A549 (cell line): ENCODE results near the gene CSNK2A1. TPM values are rescaled to one million over a fixed set of nuclear protein-coding genes. Genes with fewer than 3 reads are reported as not detected.

Experiments
- ATAC-seq, 2 experiments: fragments of 200-7000 bp in 1 of 2; fragments of >200 bp in 1 of 2; cut with Nextera tagmentation in 1 of 2; cut with Tn5 transposase in 1 of 2; 3 replicates each; pipeline versions ENCODE4 v1.8.0 to v1.9.1; 2018 to 2020; ENCODE audit warnings: mild to moderate bottlenecking in 1 of 2, moderate library complexity in 1 of 2
- CTCF ChIA-PET: fragments of 300-600 bp; sonication (Branson Sonifier 250); formaldehyde crosslinking; extraction: SDS; loops from one replicate; lab custom pipeline; 2021; ENCODE audit warnings: antibody characterized with exemption, inconsistent platforms; lab: Yijun Ruan, JAX
- POLR2A ChIA-PET: fragments of 350-600 bp; formaldehyde crosslinking; extraction: SDS; loops from one replicate; lab custom pipeline; 2021; ENCODE audit warnings: antibody characterized with exemption, inconsistent platforms; lab: Yijun Ruan, JAX
- DNase-seq, 2 experiments: peaks; one replicate each; pipeline versions ENCODE4 v3.0.0 to v3.0.0-alpha.2; 2011 to 2016; ENCODE audit warnings: low read depth in 1 of 2, low spot score in 1 of 2
- FAIRE-seq: peaks from 2 replicates; lab custom pipeline; 2011; peaks lifted over from hg19 to GRCh38; lab: Jason Lieb, UNC
- H3K27ac ChIP-seq, 2 experiments: fragments of >200 bp; sonication (Bioruptor Twin); formaldehyde crosslinking; 3 replicates each; pipeline ENCODE4 v1.5.1; 2016 to 2017
- H3K4me1 ChIP-seq: fragments of >200 bp; sonication (Bioruptor Twin); formaldehyde crosslinking; 3 replicates; pipeline ENCODE4 v1.6.1; 2016
- H3K4me2 ChIP-seq: fragments of >200 bp; sonication (Bioruptor Twin); formaldehyde crosslinking; 3 replicates; pipeline ENCODE4 v1.6.1; 2016
- H3K4me3 ChIP-seq: fragments of >200 bp; sonication (Bioruptor Twin); formaldehyde crosslinking; 3 replicates; pipeline ENCODE4 v1.5.1; 2016
- H3K9me3 ChIP-seq: fragments of >200 bp; sonication (Bioruptor Twin); formaldehyde crosslinking; 3 replicates; pipeline ENCODE4 v1.6.1; 2016
- BHLHE40 ChIP-seq: IDR thresholded peaks from 2 replicates; pipeline ENCODE4 v1.6.1; 2012; ENCODE audit warnings: low read depth, low read length, inconsistent platforms
- CBX8 ChIP-seq: fragments of 200-600 bp; sonication (generic); IDR thresholded peaks from 2 replicates; pipeline ENCODE4 v1.6.1; 2016
- CHD4 ChIP-seq: fragments of 200-600 bp; sonication (generic); IDR thresholded peaks from 2 replicates; pipeline ENCODE4 v1.6.1; 2016; ENCODE audit warnings: antibody characterized with exemption, mild to moderate bottlenecking, borderline replicate concordance
- EP300 ChIP-seq, 2 experiments: fragments of >200 bp; sonication (Bioruptor Twin); formaldehyde crosslinking; IDR thresholded peaks; 2 replicates in 1 of 2; 3 replicates in 1 of 2; pipeline ENCODE4 v1.6.1; 2016 to 2017
- ESRRA ChIP-seq: fragments of 150-350 bp; IDR thresholded peaks from 2 replicates; pipeline ENCODE4 v1.6.1; 2014; ENCODE audit warnings: mild to moderate bottlenecking, low read length, borderline replicate concordance
- FOSB ChIP-seq: fragments of 250-450 bp; sonication (Bioruptor Pico); IDR thresholded peaks from 2 replicates; pipeline ENCODE4 v1.5.0; 2020; ENCODE audit warnings: mild to moderate bottlenecking, moderate library complexity
- GATA3 ChIP-seq: IDR thresholded peaks from 2 replicates; pipeline ENCODE4 v1.6.1; 2012; ENCODE audit warnings: borderline replicate concordance
- HOXA7 ChIP-seq: fragments of 250-450 bp; sonication (Bioruptor Pico); IDR thresholded peaks from 2 replicates; pipeline ENCODE4 v1.5.0; 2020; ENCODE audit warnings: mild to moderate bottlenecking, moderate library complexity
- HOXB13 ChIP-seq: fragments of 250-450 bp; sonication (Bioruptor Pico); IDR thresholded peaks from 2 replicates; pipeline ENCODE4 v1.5.0; 2020; ENCODE audit warnings: low read depth, mild to moderate bottlenecking, moderate library complexity
- HOXB5 ChIP-seq: fragments of 250-450 bp; sonication (Bioruptor Pico); IDR thresholded peaks from 2 replicates; pipeline ENCODE4 v1.5.0; 2020; ENCODE audit warnings: mild to moderate bottlenecking, moderate library complexity
- JUN ChIP-seq, 2 experiments: fragments of >200 bp; sonication (Bioruptor Twin); formaldehyde crosslinking; IDR thresholded peaks; 2 replicates in 1 of 2; 3 replicates in 1 of 2; pipeline ENCODE4 v1.6.1; 2016 to 2017
- NPAS2 ChIP-seq: fragments of 250-450 bp; sonication (Bioruptor Pico); IDR thresholded peaks from 2 replicates; pipeline ENCODE4 v1.8.0; 2022; ENCODE audit warnings: mild to moderate bottlenecking, moderate library complexity, borderline replicate concordance
- NR3C1 ChIP-seq: fragments of >200 bp; sonication (Bioruptor Twin); formaldehyde crosslinking; IDR thresholded peaks from 3 replicates; pipeline ENCODE4 v1.6.1; 2017
- POLR2A ChIP-seq: IDR thresholded peaks from 2 replicates; pipeline ENCODE4 v1.6.1; 2012; ENCODE audit warnings: mild to moderate bottlenecking, low read length
- RARB ChIP-seq: fragments of 250-450 bp; sonication (Bioruptor Pico); IDR thresholded peaks from 2 replicates; pipeline ENCODE4 v1.8.0; 2021; ENCODE audit warnings: mild to moderate bottlenecking, moderate library complexity
- SMC3 ChIP-seq: fragments of >200 bp; sonication (Bioruptor Twin); formaldehyde crosslinking; IDR thresholded peaks from 3 replicates; pipeline ENCODE4 v1.6.1; 2018; ENCODE audit warnings: inconsistent platforms
- TP53 ChIP-seq: fragments of 250-450 bp; sonication (Bioruptor Pico); IDR thresholded peaks from 2 replicates; pipeline ENCODE4 v1.5.0; 2021; ENCODE audit warnings: mild to moderate bottlenecking, moderate library complexity
- ZFP36 ChIP-seq: fragments of 450-650 bp; IDR thresholded peaks from 2 replicates; pipeline ENCODE4 v1.6.1; 2014; ENCODE audit warnings: borderline replicate concordance; ENCODE audit not compliant: partially characterized antibody
- WGBS: methylation state at CpG from one replicate; pipeline ENCODE4 v1.1.6; 2017; ENCODE audit errors: missing lambda C conversion rate; 5-methylcytosine and 5-hydroxymethylcytosine counted together
- polyA plus RNA-seq, 4 experiments: library from polyadenylated mRNA; depleted of rRNA in 3 of 4; stranded (reverse); fragments of >200 nt; fragmentation: RNase III in 1 of 4; extraction: RNeasy Plus Mini Kit Qiagen cat#74134 plus additional on column Dnase treatment in 1 of 4; gene quantifications; 2 replicates in 3 of 4; 3 replicates in 1 of 4; pipeline ENCODE4 v1.2.3, GENCODE V29; 2011 to 2017
- TF ChIP-seq, protein P1 (sequence below): fragments of 450-650 bp; IDR thresholded peaks from 2 replicates; pipeline ENCODE4 v1.6.1; 2014; ENCODE audit warnings: antibody characterized with exemption
- TF ChIP-seq, protein P2 (sequence below): fragments of 150-350 bp; IDR thresholded peaks from 2 replicates; pipeline ENCODE4 v1.6.1; 2014; ENCODE audit warnings: low read depth, mild to moderate bottlenecking, low read length
- TF ChIP-seq, protein P3 (sequence below): IDR thresholded peaks from 2 replicates; pipeline ENCODE4 v1.6.1; 2012; ENCODE audit warnings: low read depth, borderline replicate concordance
- TF ChIP-seq, protein P4 (sequence below): fragments of 250-450 bp; sonication (Bioruptor Pico); IDR thresholded peaks from 2 replicates; pipeline ENCODE4 v1.5.0; 2021; ENCODE audit warnings: mild to moderate bottlenecking, moderate library complexity, borderline replicate concordance
- TF ChIP-seq, protein P5 (sequence below): IDR thresholded peaks from 2 replicates; pipeline ENCODE4 v1.6.1; 2012
- TF ChIP-seq, protein P6 (sequence below): fragments of 200-600 bp; sonication (generic); IDR thresholded peaks from 2 replicates; pipeline ENCODE4 v1.6.1; 2016; ENCODE audit warnings: antibody characterized with exemption, mild to moderate bottlenecking, moderate library complexity
- TF ChIP-seq, protein P7 (sequence below): fragments of >200 bp; sonication (Bioruptor Twin); formaldehyde crosslinking; IDR thresholded peaks from 2 replicates; pipeline ENCODE4 v1.6.1; 2016

The CSNK2A1 gene
- polyA plus RNA-seq, 2 of the 4 experiments (the other 2 are of a cell fraction): 157 to 306 TPM

DNA sequence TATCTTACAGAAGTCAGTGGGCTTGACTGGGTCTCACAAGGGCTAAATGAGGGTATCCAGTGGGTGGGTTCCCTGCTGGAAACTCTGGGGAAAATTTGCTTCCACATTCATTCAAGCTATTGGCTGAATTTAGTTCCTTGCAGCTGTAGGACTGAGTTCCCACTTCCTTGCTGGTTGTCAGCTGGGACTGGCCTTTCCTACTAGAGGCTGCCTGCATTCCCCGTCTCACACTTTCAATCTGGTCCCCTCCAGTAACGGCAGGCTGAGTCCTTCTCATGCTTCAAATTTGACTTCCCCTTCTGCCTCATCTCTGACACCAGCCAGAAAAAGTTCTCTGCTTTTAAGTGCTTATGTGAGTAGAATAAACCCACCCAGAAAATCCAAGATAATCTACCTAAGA, 4.4 kb downstream of the CSNK2A1 start:
- H3K4me1 ChIP-seq: peaks cover 37% of the 10 kb centered on the region
- peaks cover 33% of the 10 kb centered on the region for H3K9me3 ChIP-seq
- ATAC-seq (no peak), DNase-seq (no peak), FAIRE-seq (no peak)
- ChIA-PET CTCF (interaction anchor here (1.2 to 1.8 kb wide), 4 partner anchors 12 to 200 kb away, joined by 3 to 6 read pairs (median 4); no protein-coding TSS in a partner anchor), POLR2A (no interaction called here)
- no peak overlapping the region for H3K4me3 ChIP-seq
- H3K27ac ChIP-seq: no peak overlapping the region
- H3K4me2 ChIP-seq: no peak overlapping the region
- TF ChIP-seq CHD4: no peak
- TF ChIP-seq, protein P1, sequence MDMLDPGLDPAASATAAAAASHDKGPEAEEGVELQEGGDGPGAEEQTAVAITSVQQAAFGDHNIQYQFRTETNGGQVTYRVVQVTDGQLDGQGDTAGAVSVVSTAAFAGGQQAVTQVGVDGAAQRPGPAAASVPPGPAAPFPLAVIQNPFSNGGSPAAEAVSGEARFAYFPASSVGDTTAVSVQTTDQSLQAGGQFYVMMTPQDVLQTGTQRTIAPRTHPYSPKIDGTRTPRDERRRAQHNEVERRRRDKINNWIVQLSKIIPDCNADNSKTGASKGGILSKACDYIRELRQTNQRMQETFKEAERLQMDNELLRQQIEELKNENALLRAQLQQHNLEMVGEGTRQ: no peak
- TF ChIP-seq NR3C1: no peak
- TF ChIP-seq SMC3: no peak
- TF ChIP-seq EP300 (IDR thresholded peaks at IDR 0.05): no peak
- TF ChIP-seq GATA3: no peak
- TF ChIP-seq, protein P2, sequence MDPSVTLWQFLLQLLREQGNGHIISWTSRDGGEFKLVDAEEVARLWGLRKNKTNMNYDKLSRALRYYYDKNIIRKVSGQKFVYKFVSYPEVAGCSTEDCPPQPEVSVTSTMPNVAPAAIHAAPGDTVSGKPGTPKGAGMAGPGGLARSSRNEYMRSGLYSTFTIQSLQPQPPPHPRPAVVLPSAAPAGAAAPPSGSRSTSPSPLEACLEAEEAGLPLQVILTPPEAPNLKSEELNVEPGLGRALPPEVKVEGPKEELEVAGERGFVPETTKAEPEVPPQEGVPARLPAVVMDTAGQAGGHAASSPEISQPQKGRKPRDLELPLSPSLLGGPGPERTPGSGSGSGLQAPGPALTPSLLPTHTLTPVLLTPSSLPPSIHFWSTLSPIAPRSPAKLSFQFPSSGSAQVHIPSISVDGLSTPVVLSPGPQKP: no peak
- TF ChIP-seq, protein P3, sequence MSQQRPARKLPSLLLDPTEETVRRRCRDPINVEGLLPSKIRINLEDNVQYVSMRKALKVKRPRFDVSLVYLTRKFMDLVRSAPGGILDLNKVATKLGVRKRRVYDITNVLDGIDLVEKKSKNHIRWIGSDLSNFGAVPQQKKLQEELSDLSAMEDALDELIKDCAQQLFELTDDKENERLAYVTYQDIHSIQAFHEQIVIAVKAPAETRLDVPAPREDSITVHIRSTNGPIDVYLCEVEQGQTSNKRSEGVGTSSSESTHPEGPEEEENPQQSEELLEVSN: no peak
- TF ChIP-seq POLR2A: no peak
- TF ChIP-seq HOXB13 (CRISPR knock-in tag): no peak
- no peak for TF ChIP-seq BHLHE40
- TF ChIP-seq, protein P4, sequence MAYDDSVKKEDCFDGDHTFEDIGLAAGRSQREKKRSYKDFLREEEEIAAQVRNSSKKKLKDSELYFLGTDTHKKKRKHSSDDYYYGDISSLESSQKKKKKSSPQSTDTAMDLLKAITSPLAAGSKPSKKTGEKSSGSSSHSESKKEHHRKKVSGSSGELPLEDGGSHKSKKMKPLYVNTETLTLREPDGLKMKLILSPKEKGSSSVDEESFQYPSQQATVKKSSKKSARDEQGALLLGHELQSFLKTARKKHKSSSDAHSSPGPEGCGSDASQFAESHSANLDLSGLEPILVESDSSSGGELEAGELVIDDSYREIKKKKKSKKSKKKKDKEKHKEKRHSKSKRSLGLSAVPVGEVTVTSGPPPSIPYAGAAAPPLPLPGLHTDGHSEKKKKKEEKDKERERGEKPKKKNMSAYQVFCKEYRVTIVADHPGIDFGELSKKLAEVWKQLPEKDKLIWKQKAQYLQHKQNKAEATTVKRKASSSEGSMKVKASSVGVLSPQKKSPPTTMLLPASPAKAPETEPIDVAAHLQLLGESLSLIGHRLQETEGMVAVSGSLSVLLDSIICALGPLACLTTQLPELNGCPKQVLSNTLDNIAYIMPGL (CRISPR knock-in tag): no peak
- TF ChIP-seq FOSB: no peak
- WGBS: 92% methylated on average over 2 of the region's 2 CpGs

DNA sequence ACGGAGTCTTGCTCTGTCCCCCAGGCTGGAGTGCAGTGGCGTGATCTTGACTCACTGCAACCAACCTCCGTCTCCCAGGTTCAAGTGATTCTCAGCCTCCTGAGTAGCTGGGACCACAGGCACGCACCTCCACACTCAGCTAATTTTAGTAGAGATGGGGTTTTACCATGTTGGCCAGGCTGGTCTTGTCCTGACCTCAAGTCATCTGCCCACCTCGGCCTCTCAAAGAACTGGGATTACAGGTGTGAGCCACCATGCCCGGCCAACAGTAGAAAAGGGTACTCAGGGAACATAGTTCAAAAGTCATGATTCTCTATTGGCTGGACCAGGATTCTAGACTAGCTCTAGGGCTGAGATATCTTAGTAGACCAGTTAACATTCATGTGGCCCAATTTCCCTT, 5.6 kb downstream of the CSNK2A1 start:
- CTCF ChIA-PET: interaction anchor here (0.6 to 1.8 kb wide), 5 partner anchors 11 to 191 kb away, joined by 3 to 5 read pairs (median 3); no protein-coding TSS in a partner anchor

More for the DNA sequence above, 5.6 kb downstream of the CSNK2A1 start:
- H3K9me3 ChIP-seq: peaks cover 32% of the 10 kb centered on the region
- no peak overlapping the region for H3K4me3 ChIP-seq
- ATAC-seq (no peak), DNase-seq (no peak), FAIRE-seq (no peak)
- peaks cover 45% of the 10 kb centered on the region for H3K4me1 ChIP-seq
- no peak overlapping the region for H3K27ac ChIP-seq
- TF ChIP-seq CBX8: no peak
- TF ChIP-seq NPAS2 (CRISPR knock-in tag): no peak
- no peak for TF ChIP-seq TP53 (CRISPR knock-in tag)
- no peak for TF ChIP-seq HOXB5 (CRISPR knock-in tag)
- TF ChIP-seq ESRRA: no peak
- TF ChIP-seq, protein P5, sequence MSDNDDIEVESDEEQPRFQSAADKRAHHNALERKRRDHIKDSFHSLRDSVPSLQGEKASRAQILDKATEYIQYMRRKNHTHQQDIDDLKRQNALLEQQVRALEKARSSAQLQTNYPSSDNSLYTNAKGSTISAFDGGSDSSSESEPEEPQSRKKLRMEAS: no peak
- TF ChIP-seq, protein P6, sequence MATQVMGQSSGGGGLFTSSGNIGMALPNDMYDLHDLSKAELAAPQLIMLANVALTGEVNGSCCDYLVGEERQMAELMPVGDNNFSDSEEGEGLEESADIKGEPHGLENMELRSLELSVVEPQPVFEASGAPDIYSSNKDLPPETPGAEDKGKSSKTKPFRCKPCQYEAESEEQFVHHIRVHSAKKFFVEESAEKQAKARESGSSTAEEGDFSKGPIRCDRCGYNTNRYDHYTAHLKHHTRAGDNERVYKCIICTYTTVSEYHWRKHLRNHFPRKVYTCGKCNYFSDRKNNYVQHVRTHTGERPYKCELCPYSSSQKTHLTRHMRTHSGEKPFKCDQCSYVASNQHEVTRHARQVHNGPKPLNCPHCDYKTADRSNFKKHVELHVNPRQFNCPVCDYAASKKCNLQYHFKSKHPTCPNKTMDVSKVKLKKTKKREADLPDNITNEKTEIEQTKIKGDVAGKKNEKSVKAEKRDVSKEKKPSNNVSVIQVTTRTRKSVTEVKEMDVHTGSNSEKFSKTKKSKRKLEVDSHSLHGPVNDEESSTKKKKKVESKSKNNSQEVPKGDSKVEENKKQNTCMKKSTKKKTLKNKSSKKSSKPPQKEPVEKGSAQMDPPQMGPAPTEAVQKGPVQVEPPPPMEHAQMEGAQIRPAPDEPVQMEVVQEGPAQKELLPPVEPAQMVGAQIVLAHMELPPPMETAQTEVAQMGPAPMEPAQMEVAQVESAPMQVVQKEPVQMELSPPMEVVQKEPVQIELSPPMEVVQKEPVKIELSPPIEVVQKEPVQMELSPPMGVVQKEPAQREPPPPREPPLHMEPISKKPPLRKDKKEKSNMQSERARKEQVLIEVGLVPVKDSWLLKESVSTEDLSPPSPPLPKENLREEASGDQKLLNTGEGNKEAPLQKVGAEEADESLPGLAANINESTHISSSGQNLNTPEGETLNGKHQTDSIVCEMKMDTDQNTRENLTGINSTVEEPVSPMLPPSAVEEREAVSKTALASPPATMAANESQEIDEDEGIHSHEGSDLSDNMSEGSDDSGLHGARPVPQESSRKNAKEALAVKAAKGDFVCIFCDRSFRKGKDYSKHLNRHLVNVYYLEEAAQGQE: no peak
- no peak for TF ChIP-seq RARB (CRISPR knock-in tag)
- no peak for TF ChIP-seq JUN (IDR thresholded peaks at IDR 0.05)
- no peak for TF ChIP-seq HOXA7 (CRISPR knock-in tag)
- TF ChIP-seq ZFP36: no peak
- TF ChIP-seq, protein P7, sequence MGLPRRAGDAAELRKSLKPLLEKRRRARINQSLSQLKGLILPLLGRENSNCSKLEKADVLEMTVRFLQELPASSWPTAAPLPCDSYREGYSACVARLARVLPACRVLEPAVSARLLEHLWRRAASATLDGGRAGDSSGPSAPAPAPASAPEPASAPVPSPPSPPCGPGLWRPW: no peak
- POLR2A ChIA-PET: no interaction called here
- no peak overlapping the region for H3K4me2 ChIP-seq
- WGBS: 96% methylated on average over 6 of the region's 6 CpGs
